Activated T-cell treated with anti-CD3 and anti-CD28 coated beads, Interleukin-2, amount 50 U/mL, for 72 hours (primary cell): Measurements from ENCODE around the gene PTGR2. TPM values are rescaled to one million over a fixed set of nuclear protein-coding genes. Genes with fewer than 3 reads are reported as not detected.
"Not testable (repeated sequence)": the region's sequence is repeated elsewhere in the genome, so short reads cannot be mapped to it uniquely, and the experiment has no call there.

Experiments
- ATAC-seq, 2 donors: fragments of 150-1000 bp; cut with Tn5 transposase; replicated peaks in 1 of 2; 2 replicates each; pipeline ENCODE4 v1.10.0; 2021; ENCODE audit warnings: moderate library complexity in 2 of 2, mild to moderate bottlenecking in 1 of 2
- DNase-seq, 2 donors: peaks; one replicate each; pipeline ENCODE4 v3.0.0; 2021 to 2022; ENCODE audit warnings: mixed read lengths in 1 of 2
- H3K27ac Mint-ChIP-seq: one replicate; pipeline ENCODE4 v1.8.0; 2022; ENCODE audit warnings: mild to moderate bottlenecking, moderate library complexity, mixed read lengths
- H3K27me3 Mint-ChIP-seq: one replicate; pipeline ENCODE4 v1.8.0; 2022; ENCODE audit warnings: low read depth, mixed read lengths
- H3K36me3 Mint-ChIP-seq, 2 donors: one replicate each; pipeline ENCODE4 v1.8.0; 2022; ENCODE audit warnings: mixed read lengths in 2 of 2, mild to moderate bottlenecking in 1 of 2; ENCODE audit not compliant: insufficient read depth in 2 of 2
- H3K4me1 Mint-ChIP-seq: one replicate; pipeline ENCODE4 v1.8.0; 2022; ENCODE audit warnings: low read depth, mixed read lengths
- H3K4me3 Mint-ChIP-seq, 2 donors: one replicate each; pipeline ENCODE4 v1.8.0; 2022; ENCODE audit warnings: mild to moderate bottlenecking in 2 of 2, mixed read lengths in 2 of 2, moderate library complexity in 2 of 2
- H3K9me3 Mint-ChIP-seq, 2 donors: one replicate each; pipeline ENCODE4 v1.8.0; 2022; ENCODE audit warnings: mixed read lengths in 2 of 2
- total RNA-seq, 2 donors: library from RNA; stranded (reverse); gene quantifications; one replicate each; pipeline ENCODE4 v1.2.3, GENCODE V29; 2022

PTGR2 gene
- total RNA-seq, 2 donors from 2014 or later = 4.3 to 6.4 TPM

- H3K4me1 Mint-ChIP-seq = peaks cover 5% of the 10 kb centered on the region
- ATAC-seq = no peak
- no peaks in the 10 kb centered on the region for H3K27me3 Mint-ChIP-seq
- no peak overlapping the region for H3K4me3 Mint-ChIP-seq
- H3K36me3 Mint-ChIP-seq = no peaks in the 10 kb centered on the region
- no peaks in the 10 kb centered on the region for H3K9me3 Mint-ChIP-seq
- no peak for DNase-seq
- no peak overlapping the region for H3K27ac Mint-ChIP-seq
These were observed 28.2 kb upstream of the PTGR2 start for GRCh38 chr14:73823339-73823885.

- DNase-seq (no peak), ATAC-seq (no peak)
- no peaks in the 10 kb centered on the region for H3K9me3 Mint-ChIP-seq
- H3K4me3 Mint-ChIP-seq = no peak overlapping the region
- H3K27me3 Mint-ChIP-seq = no peaks in the 10 kb centered on the region
- H3K36me3 Mint-ChIP-seq = no peaks in the 10 kb centered on the region
- H3K4me1 Mint-ChIP-seq = peaks cover 9% of the 10 kb centered on the region
- H3K27ac Mint-ChIP-seq = no peak overlapping the region
These were observed 27.5 kb upstream of the PTGR2 start for GRCh38 chr14:73824127-73824526.

DNA sequence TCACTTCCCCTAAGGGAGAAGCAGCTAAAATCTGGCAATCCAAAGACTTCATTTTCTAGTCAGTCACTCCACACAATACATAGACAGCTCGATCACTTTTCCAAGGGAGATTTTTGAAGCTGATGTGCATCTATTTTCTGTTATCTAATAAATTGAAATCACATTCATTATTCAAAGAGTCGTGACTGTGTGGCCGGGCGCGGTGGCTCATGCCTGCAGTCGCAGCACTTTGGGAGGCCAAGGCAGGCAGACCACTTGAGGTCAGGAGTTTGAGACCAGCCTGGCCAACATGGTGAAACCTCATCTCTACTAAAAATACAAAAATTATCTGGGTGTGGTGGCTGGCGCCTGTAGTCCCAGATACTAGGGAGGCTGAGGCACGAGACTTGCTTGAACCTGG, 27.1 kb upstream of the PTGR2 start:
- Mint-ChIP-seq H3K4me3 (no peak overlapping the region), H3K36me3 (no peaks in the 10 kb centered on the region), H3K4me1 (peaks cover 13% of the 10 kb centered on the region), H3K9me3 (no peaks in the 10 kb centered on the region), H3K27me3 (no peaks in the 10 kb centered on the region), H3K27ac (no peak overlapping the region)
- ATAC-seq (no peak), DNase-seq (no peak)

DNA sequence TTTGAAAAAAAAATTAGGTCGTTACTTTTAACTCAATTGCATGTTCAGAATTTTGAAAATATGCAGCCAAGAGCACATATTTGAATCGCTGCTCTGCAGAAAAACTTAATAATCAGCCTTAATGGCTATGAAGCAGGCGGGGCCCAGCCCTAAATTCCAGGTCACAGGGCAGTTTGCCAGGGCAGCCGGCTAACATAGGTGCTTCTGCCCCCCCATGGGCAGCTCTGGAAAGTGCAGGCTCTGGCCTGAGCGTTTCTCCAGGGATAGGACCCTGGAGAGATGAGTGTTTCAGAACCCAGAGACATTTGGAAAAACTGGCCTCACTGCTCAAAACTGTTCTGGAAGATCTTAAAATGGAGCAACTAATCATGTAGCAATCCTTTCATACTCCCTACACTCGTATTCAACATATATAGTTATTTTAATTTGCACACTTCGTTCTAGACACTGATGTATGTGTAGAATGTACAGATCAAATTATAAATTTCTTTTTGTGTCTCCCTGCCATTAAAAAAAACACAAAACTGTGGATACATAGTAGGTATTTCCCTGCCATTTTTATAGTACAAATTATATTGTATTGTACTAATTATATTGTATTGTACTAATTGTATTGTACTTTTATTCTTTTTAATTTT, 26.0 kb upstream of the PTGR2 start:
- Mint-ChIP-seq H3K9me3 (no peaks in the 10 kb centered on the region), H3K27me3 (no peaks in the 10 kb centered on the region), H3K27ac (no peak overlapping the region), H3K4me1 (peaks cover 24% of the 10 kb centered on the region), H3K36me3 (no peaks in the 10 kb centered on the region), H3K4me3 (no peak overlapping the region)
- DNase-seq (peak; percentile 79 to 83), ATAC-seq (peak; percentile 57 to 59)

DNA sequence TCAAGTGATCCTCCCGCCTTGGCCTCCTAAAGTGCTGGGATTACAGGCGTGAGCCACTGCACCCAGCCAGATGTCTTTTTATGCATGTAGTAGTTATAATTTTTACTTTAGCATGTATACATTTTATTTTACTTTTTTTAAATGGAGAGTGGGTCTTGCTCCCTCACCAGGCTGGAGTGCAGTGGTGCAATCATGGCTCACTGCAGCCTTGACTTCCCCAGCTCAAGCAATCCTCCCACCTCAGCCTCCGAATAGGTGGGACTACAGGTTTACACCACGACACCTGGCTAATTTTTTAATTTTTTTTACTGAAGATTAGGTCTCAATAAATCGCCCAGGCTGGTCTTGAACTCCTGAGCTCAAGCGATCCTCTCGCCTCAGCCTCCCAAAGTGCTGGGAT, 24.4 kb upstream of the PTGR2 start:
- H3K4me3 Mint-ChIP-seq, ATAC-seq, H3K27ac Mint-ChIP-seq, H3K9me3 Mint-ChIP-seq, DNase-seq, H3K27me3 Mint-ChIP-seq, H3K36me3 Mint-ChIP-seq: not testable (repeated sequence)
- peaks cover 26% of the 10 kb centered on the region for H3K4me1 Mint-ChIP-seq

GRCh38 chr14:73829071-73829470, 22.6 kb upstream of the PTGR2 start:
- peaks cover 26% of the 10 kb centered on the region for H3K4me1 Mint-ChIP-seq
- no peaks in the 10 kb centered on the region for H3K27me3 Mint-ChIP-seq
- H3K36me3 Mint-ChIP-seq = no peaks in the 10 kb centered on the region
- no peaks in the 10 kb centered on the region for H3K9me3 Mint-ChIP-seq
- ATAC-seq (no peak), DNase-seq (no peak)
- H3K27ac Mint-ChIP-seq = peak overlapping the region; percentile 23
- peak overlapping the region; percentile 77 to 88 for H3K4me3 Mint-ChIP-seq

- Mint-ChIP-seq H3K4me3 (peak overlapping the region; percentile 77 to 88), H3K9me3 (no peaks in the 10 kb centered on the region), H3K4me1 (peaks cover 21% of the 10 kb centered on the region), H3K36me3 (no peaks in the 10 kb centered on the region), H3K27ac (peak overlapping the region; percentile 94), H3K27me3 (no peaks in the 10 kb centered on the region)
- ATAC-seq (peak; percentile 86 to 88), DNase-seq (peak; percentile 69 to 71)
These were observed 21.9 kb upstream of the PTGR2 start for GRCh38 chr14:73829526-73830431.

DNA sequence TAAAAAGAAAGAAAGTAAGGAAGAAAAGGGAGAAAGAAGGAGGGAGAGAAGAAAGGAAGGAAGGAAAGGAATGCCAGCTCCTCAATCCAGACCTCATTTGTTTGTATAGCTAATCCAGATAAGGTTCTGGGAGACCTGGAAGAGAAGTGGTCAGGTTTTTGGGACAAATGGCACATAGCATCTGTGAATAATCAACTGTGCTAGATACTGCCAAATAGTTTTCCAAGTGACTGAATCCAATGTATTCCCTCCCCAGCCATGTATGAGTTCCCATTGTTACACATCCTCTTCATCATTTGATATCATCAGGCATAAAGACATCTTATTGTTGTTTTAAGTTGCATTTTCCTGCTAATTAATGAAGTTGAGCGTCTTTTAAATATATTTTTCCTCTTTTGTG, 18.6 kb upstream of the PTGR2 start:
- ATAC-seq = no peak
- Mint-ChIP-seq H3K36me3 (no peaks in the 10 kb centered on the region), H3K27ac (no peak overlapping the region), H3K4me1 (peaks cover 21% of the 10 kb centered on the region), H3K9me3 (no peaks in the 10 kb centered on the region), H3K4me3 (no peak overlapping the region), H3K27me3 (no peaks in the 10 kb centered on the region)
- DNase-seq = no peak

GRCh38 chr14:73833530-73834260, 17.9 kb upstream of the PTGR2 start:
- DNase-seq (no peak), ATAC-seq (no peak)
- Mint-ChIP-seq H3K36me3 (no peaks in the 10 kb centered on the region), H3K27ac (no peak overlapping the region), H3K4me3 (no peak overlapping the region), H3K27me3 (no peaks in the 10 kb centered on the region), H3K4me1 (peaks cover 21% of the 10 kb centered on the region), H3K9me3 (no peaks in the 10 kb centered on the region)

- Mint-ChIP-seq H3K27me3 (peaks cover 5% of the 10 kb centered on the region), H3K4me3 (no peak overlapping the region), H3K27ac (no peak overlapping the region), H3K9me3 (no peaks in the 10 kb centered on the region), H3K36me3 (no peaks in the 10 kb centered on the region), H3K4me1 (peaks cover 20% of the 10 kb centered on the region)
- DNase-seq (no peak), ATAC-seq (no peak)
These were observed 17.4 kb upstream of the PTGR2 start for GRCh38 chr14:73834261-73834625.

DNA sequence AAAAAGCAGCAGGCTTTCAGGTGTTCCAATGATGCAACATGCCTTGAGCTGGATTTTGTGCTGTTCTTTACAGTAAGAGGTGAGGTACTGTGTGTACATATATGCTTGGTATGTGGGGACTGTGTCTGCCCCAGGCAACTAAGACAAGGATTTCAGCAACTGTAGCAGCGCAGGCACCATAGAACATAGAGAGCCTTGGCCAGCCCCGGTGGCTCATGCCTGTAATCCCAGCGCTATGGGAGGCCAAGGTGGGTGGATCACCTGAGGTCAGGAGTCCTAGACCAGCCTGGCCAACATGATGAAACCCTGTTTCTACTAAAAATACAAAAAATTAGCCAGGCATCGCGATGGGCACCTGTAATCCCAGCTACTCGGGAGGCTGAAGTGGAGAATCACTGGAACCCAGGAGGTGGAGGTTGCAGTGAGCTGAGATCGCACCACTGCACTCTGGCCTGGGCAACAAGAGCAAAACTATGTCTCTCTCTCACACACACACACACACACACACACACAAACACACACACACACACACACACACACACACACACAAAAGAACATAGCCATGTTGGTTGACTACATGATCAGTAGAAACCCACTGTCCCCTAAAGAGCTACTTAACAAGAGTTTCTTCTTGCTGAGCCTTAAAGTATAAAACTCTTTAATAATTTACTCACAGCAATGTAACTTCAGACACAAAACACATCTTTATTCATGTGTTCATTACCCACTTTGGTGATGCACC, 13.2 kb upstream of the PTGR2 start:
- not testable (repeated sequence) for H3K9me3 Mint-ChIP-seq, H3K4me3 Mint-ChIP-seq, H3K27me3 Mint-ChIP-seq, H3K27ac Mint-ChIP-seq, DNase-seq, H3K4me1 Mint-ChIP-seq, ATAC-seq, H3K36me3 Mint-ChIP-seq

DNA sequence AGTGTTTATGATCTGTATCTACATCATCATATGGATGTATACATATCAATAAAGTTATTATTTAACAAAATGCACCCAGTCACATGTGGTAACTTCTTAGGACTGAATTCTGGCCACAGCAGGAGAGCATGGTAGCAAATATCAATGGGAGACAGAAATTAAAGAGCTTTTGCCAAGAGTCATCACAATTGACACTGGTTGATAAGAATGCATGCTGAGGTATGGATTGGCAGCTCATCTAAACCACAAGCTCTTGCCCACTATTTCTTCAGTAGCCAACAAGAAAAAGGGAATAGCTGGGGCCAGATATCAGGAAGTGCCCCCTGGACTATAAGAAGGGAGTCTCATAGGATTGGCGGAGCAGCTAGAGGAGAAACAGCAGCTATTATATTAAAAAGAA, 9.4 kb upstream of the PTGR2 start:
- H3K27ac Mint-ChIP-seq = no peak overlapping the region
- peaks cover 2% of the 10 kb centered on the region in 2 donors for H3K36me3 Mint-ChIP-seq
- ATAC-seq (no peak), DNase-seq (no peak)
- peaks cover 2% of the 10 kb centered on the region in 2 donors for H3K9me3 Mint-ChIP-seq
- no peak overlapping the region for H3K4me3 Mint-ChIP-seq
- H3K4me1 Mint-ChIP-seq = peaks cover 4% of the 10 kb centered on the region
- H3K27me3 Mint-ChIP-seq = peaks cover 12% of the 10 kb centered on the region
